ENCODE results near the gene CARD9.
"Not testable (repeated sequence)": the region's sequence is repeated elsewhere in the genome, so short reads cannot be mapped to it uniquely, and the experiment has no call there.

The CARD9 gene

GRCh38 chr9:136322756-136323330 is 50.6 kb downstream of the CARD9 start:
- no peak for TF ChIP-seq FOXA1 (IDR thresholded peaks at IDR 0.05)
- no peak for TF ChIP-seq ELF4 (IDR thresholded peaks at IDR 0.05)
- no peak for TF ChIP-seq HDGF (IDR thresholded peaks at IDR 0.05; ENCODE audit: borderline replicate concordance)
- no peak for TF ChIP-seq SUZ12 (IDR thresholded peaks at IDR 0.05)
- no peak for TF ChIP-seq ZNF384 (IDR thresholded peaks at IDR 0.05)
- TF ChIP-seq FOXK2 (IDR thresholded peaks at IDR 0.05), result no peak
- no peak for TF ChIP-seq PKNOX1 (IDR thresholded peaks at IDR 0.05)
- TF ChIP-seq SP1 (IDR thresholded peaks at IDR 0.05), result no peak
- TF ChIP-seq CTBP1 (IDR thresholded peaks at IDR 0.05; ENCODE audit: borderline replicate concordance), result no peak
- no peak for TF ChIP-seq BHLHE40 (IDR thresholded peaks at IDR 0.05; ENCODE audit: borderline replicate concordance)
- TF ChIP-seq NFRKB (IDR thresholded peaks at IDR 0.05), result no peak
- no peak for TF ChIP-seq LEF1 (IDR thresholded peaks at IDR 0.05; ENCODE audit: borderline replicate concordance)
- TF ChIP-seq FOXM1 (IDR thresholded peaks at IDR 0.05; ENCODE audit: borderline replicate concordance), result no peak
- no peak for TF ChIP-seq ARNT (IDR thresholded peaks at IDR 0.05)

DNA sequence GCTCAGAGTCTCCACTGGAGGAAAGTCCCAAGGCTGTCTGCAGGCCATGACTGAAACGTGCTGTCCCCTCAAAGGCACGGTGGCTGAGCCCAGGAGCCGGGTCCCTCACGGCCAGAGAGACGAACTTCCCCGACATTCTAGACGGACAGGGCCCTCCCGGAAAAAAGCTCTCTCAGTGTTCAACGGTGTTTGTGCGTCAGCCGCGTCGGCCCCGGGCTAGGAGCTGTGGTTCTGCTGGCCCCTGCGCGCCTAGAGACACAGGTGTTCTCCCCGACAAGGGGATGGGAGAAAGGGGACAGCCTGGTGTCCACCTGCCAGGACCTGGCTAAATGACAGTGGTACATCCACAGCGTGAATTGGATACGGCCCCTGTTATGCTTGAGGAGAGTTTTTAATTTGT is 51.9 kb downstream of the CARD9 start:
- CTCF ChIA-PET, result interaction anchor here (0.6 kb wide), 1 partner anchor 21 kb away, joined by 4 read pairs; no protein-coding TSS in a partner anchor
- TF ChIP-seq HDGF (IDR thresholded peaks at IDR 0.05; ENCODE audit: borderline replicate concordance) (no peak), SP1 (IDR thresholded peaks at IDR 0.05) (no peak), SUZ12 (IDR thresholded peaks at IDR 0.05) (no peak), NFRKB (IDR thresholded peaks at IDR 0.05) (no peak), FOXK2 (IDR thresholded peaks at IDR 0.05) (no peak), BHLHE40 (IDR thresholded peaks at IDR 0.05; ENCODE audit: borderline replicate concordance) (no peak)
- POLR2A ChIA-PET, result interaction anchor here (0.8 kb wide), 1 partner anchor 9 kb away, joined by 3 read pairs; no protein-coding TSS in a partner anchor

More at GRCh38 chr9:136322756-136323330, 50.6 kb downstream of the CARD9 start:
- DNase-seq (ENCODE audit: extremely low spot score), result no peak
- POLR2A ChIA-PET, result interaction anchor here (1.1 kb wide), 1 partner anchor 40 kb away, joined by 3 read pairs; no protein-coding TSS in a partner anchor
- CTCF ChIA-PET, result no interaction called here

DNA sequence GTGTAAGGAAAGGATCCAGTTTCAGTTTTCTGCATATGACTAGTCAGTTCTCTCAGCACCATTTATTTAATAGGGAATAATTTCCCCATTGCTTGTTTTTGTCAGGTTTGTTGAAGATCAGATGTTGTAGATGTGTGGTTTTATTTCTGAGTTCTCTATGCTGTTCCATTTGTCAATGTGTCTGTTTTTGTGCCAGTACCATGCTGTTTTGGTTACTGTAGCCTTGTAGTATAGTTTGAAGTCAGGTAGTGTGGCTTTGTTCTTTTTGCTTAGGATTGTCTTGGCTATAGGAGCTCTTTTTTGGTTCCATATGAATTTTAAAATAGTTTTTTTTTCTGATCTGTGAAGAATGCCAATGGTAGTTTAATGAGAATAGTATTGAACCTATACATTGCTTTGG is 52.5 kb downstream of the CARD9 start:
- DNase-seq (ENCODE audit: extremely low spot score); POLR2A ChIA-PET; CTCF ChIA-PET: not testable (repeated sequence)

More for the DNA sequence above, 51.9 kb downstream of the CARD9 start:
- DNase-seq (ENCODE audit: extremely low spot score), result no peak

DNA sequence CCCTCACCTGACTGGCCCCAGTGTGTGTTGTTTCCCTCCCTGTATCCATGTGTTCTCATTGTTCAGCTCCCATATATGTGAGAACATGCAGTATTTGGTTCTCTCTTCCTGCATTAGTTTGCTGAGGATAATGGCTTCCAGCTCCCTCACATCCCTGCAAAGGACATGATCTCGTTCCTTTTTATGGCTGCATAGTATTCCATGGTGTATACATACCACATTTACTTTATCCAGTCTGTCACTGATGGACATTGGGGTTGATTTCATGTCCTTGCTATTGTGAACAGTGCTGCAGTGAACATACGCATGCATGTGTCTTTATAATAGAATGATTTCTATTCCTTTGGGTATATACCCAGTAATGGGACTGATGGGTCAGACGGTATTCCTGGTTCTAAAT is 53.5 kb downstream of the CARD9 start:
- POLR2A ChIA-PET; DNase-seq (ENCODE audit: extremely low spot score); CTCF ChIA-PET: not testable (repeated sequence)

GRCh38 chr9:136319244-136319643 is 54.2 kb downstream of the CARD9 start:
- CTCF ChIA-PET; POLR2A ChIA-PET; DNase-seq (ENCODE audit: extremely low spot score): not testable (repeated sequence)

GRCh38 chr9:136318776-136319241 is 54.7 kb downstream of the CARD9 start:
- ChIA-PET POLR2A (no interaction called here), CTCF (no interaction called here)
- DNase-seq (ENCODE audit: extremely low spot score), result no peak
- TF ChIP-seq LEF1 (IDR thresholded peaks at IDR 0.05; ENCODE audit: borderline replicate concordance), result no peak
- no peak for TF ChIP-seq L3MBTL2 (conservative IDR thresholded peaks at IDR 0.05)
- no peak for TF ChIP-seq HDGF (IDR thresholded peaks at IDR 0.05; ENCODE audit: borderline replicate concordance)
- TF ChIP-seq ZNF384 (IDR thresholded peaks at IDR 0.05), result no peak
- TF ChIP-seq FOXK2 (IDR thresholded peaks at IDR 0.05), result no peak
- TF ChIP-seq SP1 (IDR thresholded peaks at IDR 0.05), result no peak
- TF ChIP-seq SUZ12 (IDR thresholded peaks at IDR 0.05), result no peak
- no peak for TF ChIP-seq BHLHE40 (IDR thresholded peaks at IDR 0.05; ENCODE audit: borderline replicate concordance)
- no peak for TF ChIP-seq FOXM1 (IDR thresholded peaks at IDR 0.05; ENCODE audit: borderline replicate concordance)
- TF ChIP-seq ELF4 (IDR thresholded peaks at IDR 0.05), result no peak
- TF ChIP-seq NFRKB (IDR thresholded peaks at IDR 0.05), result no peak
- TF ChIP-seq TARDBP (IDR thresholded peaks at IDR 0.05), result no peak
- no peak for TF ChIP-seq CTBP1 (IDR thresholded peaks at IDR 0.05; ENCODE audit: borderline replicate concordance)
- no peak for TF ChIP-seq PKNOX1 (IDR thresholded peaks at IDR 0.05)
- no peak for TF ChIP-seq ARNT (IDR thresholded peaks at IDR 0.05)
- TF ChIP-seq FOXA1 (IDR thresholded peaks at IDR 0.05), result no peak

DNA sequence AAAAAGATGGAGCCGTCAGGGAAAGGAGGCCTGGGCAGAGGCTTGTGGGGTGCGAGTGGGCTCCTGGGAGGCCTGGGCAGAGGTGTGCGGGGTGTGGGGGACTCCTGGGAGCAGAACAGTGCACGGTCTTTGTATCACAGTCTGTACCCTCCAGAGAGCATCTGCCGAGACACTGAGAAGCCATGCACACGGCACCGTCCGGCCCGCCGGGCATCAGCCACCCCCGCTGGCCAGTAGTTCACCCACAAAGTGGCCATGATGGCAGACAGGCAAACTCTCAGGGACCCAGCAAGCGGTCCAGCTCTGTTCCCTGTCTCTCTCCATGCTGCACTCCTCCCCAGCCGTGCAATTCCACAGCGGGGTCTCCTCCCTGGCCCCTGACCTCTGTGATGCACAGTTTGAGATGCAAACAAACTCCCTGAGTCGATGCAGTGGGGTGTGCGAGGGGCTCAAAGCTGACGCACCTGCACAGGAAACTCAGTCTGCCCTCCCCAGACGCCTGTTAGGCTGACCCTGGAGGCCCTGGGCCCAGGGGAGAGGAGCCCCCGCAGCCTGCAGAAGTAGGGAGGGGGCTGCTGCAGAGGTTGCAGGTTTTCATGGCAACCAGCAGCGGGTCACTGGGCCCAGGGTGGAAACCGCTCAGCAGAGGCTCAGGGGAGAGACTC is 55.2 kb downstream of the CARD9 start:
- DNase-seq (ENCODE audit: extremely low spot score), result no peak
- CTCF ChIA-PET, result no interaction called here
- TF ChIP-seq LEF1 (IDR thresholded peaks at IDR 0.05; ENCODE audit: borderline replicate concordance) (no peak), CTBP1 (IDR thresholded peaks at IDR 0.05; ENCODE audit: borderline replicate concordance) (no peak), HDGF (IDR thresholded peaks at IDR 0.05; ENCODE audit: borderline replicate concordance) (no peak), ARNT (IDR thresholded peaks at IDR 0.05) (no peak), SP1 (IDR thresholded peaks at IDR 0.05) (no peak), L3MBTL2 (conservative IDR thresholded peaks at IDR 0.05) (no peak), FOXA1 (IDR thresholded peaks at IDR 0.05) (no peak), SUZ12 (IDR thresholded peaks at IDR 0.05) (no peak)
- POLR2A ChIA-PET, result no interaction called here

All from HEK293T (cell line).